IPS-NIHi11 (cell line): ENCODE results near the gene KYNU.
"Not testable (repeated sequence)": the region's sequence is repeated elsewhere in the genome, so short reads cannot be mapped to it uniquely, and the experiment has no call there.

Source experiments
- DNase-seq: peaks from one replicate; pipeline ENCODE4 v3.0.0; 2012; ENCODE audit warnings: mixed read lengths, low spot score

Gene KYNU

GRCh38 chr2:143026411-143027054, 149.1 kb downstream of the KYNU start:
- DNase-seq, result peak; percentile 16

GRCh38 chr2:143029141-143029540, 151.7 kb downstream of the KYNU start:
- no peak for DNase-seq

DNA sequence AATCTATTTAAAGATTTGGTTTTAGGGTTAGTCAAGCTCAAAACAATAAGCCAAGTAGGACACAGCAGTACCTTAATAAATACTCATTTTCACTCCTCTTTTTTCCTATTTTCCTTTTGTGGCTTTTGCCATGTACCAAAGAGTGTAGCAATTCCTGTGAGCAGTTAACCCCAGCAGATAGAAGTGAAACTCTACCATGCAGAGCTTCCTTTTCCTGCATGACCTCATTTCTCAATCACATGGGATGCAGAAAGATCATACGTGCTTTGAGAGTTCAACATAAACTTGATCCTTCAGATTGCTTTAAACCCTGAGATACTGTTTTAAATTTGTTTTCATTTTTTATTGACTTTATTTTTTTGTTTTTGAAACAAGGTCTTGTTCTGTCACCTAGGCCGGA, 152.7 kb downstream of the KYNU start:
- no peak for DNase-seq

- DNase-seq, result peak; percentile 67
These were observed 157.0 kb downstream of the KYNU start for GRCh38 chr2:143034292-143035074.

- DNase-seq, result no peak
These were observed 174.0 kb downstream of the KYNU start for GRCh38 chr2:143051465-143051864.

GRCh38 chr2:143053437-143053836, 176.0 kb downstream of the KYNU start:
- DNase-seq, result not testable (repeated sequence)

GRCh38 chr2:143056550-143056949, 179.1 kb downstream of the KYNU start:
- no peak for DNase-seq

- no peak for DNase-seq
These were observed 181.4 kb downstream of the KYNU start for GRCh38 chr2:143058851-143059250.

GRCh38 chr2:143063612-143064200, 186.2 kb downstream of the KYNU start:
- no peak for DNase-seq

- DNase-seq, result no peak
These were observed 190.6 kb downstream of the KYNU start for GRCh38 chr2:143068094-143068493.

DNA sequence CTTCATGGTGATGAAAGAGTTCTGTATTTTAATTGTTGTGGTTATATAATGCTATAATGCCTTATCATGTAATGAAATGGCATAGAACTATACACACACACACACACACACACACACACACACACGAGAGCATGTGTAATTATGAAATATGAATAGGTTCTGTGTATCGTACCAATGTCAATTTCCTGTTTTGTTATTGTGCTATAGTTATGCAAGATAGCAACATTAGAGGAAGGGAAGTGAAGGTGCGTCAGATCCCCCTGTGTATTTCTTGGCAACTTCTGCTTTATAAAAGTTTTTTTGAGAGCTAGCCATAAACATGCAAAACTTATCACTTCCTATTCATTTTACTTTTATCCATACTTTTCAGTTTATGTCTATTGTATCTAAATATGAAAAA, 191.0 kb downstream of the KYNU start:
- DNase-seq, result no peak

- DNase-seq, result no peak
These were observed 193.2 kb downstream of the KYNU start for GRCh38 chr2:143070704-143071103.

DNA sequence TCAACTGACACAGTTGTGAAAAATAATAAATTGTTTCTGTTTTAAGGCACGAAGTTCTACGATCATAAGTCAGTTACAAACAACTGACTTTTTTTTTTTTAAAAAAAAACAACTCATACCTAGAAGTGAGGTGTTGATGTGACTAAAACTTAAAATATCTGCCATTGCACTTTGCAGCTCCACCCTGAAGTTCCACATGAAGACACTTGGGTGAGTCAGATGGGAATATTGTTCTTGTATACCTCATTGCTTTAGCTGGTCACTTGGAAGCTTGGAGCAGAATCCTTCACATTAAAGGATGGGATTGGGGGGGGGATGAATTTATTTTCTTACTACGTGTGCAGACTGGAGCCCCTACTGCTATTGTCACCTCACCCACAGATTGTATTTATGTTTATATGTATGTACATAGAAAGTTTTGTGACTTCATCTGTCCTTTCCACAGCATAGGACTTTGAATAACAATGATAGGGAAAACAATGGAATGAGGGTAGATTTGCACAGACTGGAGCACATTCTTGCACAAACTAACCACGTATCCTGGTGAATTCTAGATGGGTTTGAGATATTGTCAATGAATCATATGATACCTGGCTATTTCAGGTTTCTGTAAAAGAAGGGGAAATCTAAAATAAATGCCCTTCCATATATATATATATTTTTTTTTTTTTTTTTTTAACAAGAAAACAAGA, 193.9 kb downstream of the KYNU start:
- DNase-seq, result no peak

- not testable (repeated sequence) for DNase-seq
These were observed 197.4 kb downstream of the KYNU start for GRCh38 chr2:143074913-143075312.

DNA sequence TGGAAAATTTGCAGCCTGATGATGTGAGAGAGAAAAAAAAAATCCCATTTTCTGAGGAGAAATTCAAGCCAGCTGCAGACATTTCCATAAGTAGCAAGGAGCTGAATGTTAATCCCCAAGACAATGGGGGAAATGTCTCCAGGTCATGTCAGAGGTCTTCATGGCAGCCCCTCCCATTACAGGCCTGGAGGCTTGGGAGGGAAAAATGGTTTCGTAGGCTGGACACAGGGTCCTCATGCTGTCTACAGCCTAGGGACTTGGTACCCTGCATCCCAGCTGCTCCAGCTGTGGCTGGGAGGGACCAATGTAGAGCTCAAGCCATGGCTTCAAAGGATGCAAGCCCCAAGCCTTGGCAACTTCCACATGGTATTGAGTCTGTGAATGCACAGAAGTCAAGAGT, 198.2 kb downstream of the KYNU start:
- DNase-seq, result no peak

DNA sequence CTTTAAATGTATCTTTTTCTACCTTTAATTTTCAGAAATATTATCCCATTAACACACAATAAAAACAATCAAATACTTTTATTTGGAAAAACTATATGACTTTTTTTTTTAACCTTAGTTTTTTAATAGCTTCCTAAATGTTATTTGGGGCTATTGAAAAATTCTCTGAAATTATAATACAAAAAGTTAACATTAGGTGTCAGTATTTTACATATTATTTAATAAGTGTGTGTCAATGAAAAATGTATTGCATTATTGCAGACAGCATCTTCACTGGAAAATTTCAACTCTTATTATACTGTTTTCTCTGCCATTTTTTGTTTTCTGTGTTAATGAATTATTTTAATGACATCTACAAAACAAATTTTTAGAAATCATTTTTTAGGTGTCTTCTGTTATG, 200.6 kb downstream of the KYNU start:
- DNase-seq, result no peak

GRCh38 chr2:143081616-143082015, 204.2 kb downstream of the KYNU start:
- no peak for DNase-seq

DNA sequence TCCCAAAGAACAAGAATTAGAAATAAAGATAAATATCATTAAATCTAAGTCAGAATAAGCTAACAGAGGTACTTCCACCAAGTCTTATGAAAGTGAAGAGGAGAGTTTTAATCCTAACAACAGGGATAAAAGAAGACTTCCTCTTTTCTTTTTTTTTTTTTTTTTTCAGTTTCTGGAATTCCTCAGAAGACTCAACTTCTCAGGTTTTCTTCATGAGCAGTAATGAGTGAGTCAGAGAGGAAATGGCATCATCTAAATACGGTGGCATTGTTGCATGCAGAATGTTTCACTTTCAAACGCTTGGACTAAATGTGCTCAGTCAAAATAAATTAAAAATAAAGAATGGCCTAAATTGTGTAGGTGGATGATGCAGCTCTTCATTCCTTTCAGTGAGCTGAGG, 206.2 kb downstream of the KYNU start:
- DNase-seq, result no peak

DNA sequence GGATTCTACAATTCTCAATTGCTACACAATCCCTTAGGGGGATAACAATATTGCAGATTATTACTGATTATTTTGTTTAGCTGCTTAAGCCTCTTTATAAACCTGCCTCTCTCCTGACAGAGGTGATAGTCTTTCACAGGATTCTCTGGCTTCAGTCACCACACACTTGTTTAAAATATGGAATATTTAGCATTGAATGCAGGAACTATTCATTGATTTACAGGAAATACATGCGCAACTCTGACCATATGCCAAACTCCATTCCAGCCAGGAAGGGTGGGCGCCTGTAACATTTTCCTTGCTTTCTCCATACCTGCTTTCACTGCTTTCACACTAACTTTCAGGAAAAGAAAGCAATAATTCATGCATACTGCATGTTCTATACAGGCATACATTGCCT, 207.0 kb downstream of the KYNU start:
- DNase-seq, result no peak

GRCh38 chr2:143085125-143085784, 207.8 kb downstream of the KYNU start:
- DNase-seq, result no peak

GRCh38 chr2:143087033-143087432, 209.6 kb downstream of the KYNU start:
- DNase-seq, result no peak

DNA sequence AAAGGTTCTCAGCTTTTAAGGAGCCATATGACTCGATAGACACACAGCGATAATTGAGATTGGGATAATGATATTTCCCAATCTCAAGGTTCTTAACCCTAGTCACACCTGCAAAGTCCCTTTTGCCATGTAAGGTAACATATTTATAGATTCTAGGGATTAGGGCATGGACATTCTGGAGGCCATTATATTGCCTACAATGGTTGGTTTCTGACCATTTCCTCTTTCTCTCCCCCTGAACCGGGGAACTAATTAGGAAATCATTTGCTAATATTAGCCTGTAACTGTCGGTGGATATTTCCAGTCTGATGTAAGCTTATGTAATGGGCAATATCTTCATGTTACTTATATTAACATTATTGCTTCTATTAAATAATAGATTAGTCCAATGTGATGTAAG, 210.9 kb downstream of the KYNU start:
- DNase-seq, result no peak
